HEK293 (cell line): ENCODE data around the gene SPANXN3.

Experiments
- CTCF ChIA-PET: fragments of 350-600 bp; formaldehyde crosslinking; extraction: SDS; loops from one replicate; lab custom pipeline; 2021; ENCODE audit warnings: antibody characterized with exemption; lab: Yijun Ruan, JAX
- POLR2A ChIA-PET: fragments of 300-600 bp; formaldehyde crosslinking; extraction: SDS; loops from one replicate; lab custom pipeline; 2020; ENCODE audit warnings: antibody characterized with exemption, inconsistent platforms; lab: Yijun Ruan, JAX
- H3K27ac ChIP-seq: fragments of 200-500 bp; sonication (Bioruptor generic); 2 replicates; pipeline ENCODE4 v1.5.1; 2014; ENCODE audit warnings: low read depth, low read length, control low read depth, inconsistent platforms; ENCODE audit errors: extremely low read depth
- H3K36me3 ChIP-seq, 2 experiments: fragments of 200-500 bp in 1 of 2; sonication (Bioruptor generic) in 1 of 2; 1 replicate in 1 of 2; 2 replicates in 1 of 2; pipeline ENCODE4 v1.5.1; 2014 to 2017; ENCODE audit warnings: inconsistent platforms in 2 of 2, low read length in 2 of 2; ENCODE audit not compliant: control insufficient read depth in 2 of 2, insufficient read depth in 1 of 2
- H3K4me1 ChIP-seq: fragments of 200-500 bp; sonication (Bioruptor generic); 2 replicates; pipeline ENCODE4 v1.5.1; 2014; ENCODE audit warnings: mild to moderate bottlenecking, low read length, inconsistent platforms; ENCODE audit not compliant: control insufficient read depth, insufficient read depth
- H3K4me3 ChIP-seq: 2 replicates; pipeline ENCODE4 v1.5.1; 2011; ENCODE audit warnings: low read depth, mild to moderate bottlenecking, control low read depth, low read length, moderate library complexity
- H3K9me3 ChIP-seq: fragments of 200-500 bp; sonication (Bioruptor generic); 2 replicates; pipeline ENCODE4 v1.5.1; 2014; ENCODE audit warnings: low read depth, low read length, inconsistent platforms; ENCODE audit not compliant: control insufficient read depth, insufficient read depth
- ATF2 ChIP-seq: fragments of 450-650 bp; formaldehyde crosslinking; IDR thresholded peaks from 2 replicates; pipeline ENCODE4 v1.5.1; 2016; ENCODE audit warnings: missing biosample characterization, missing genetic modification characterization, low read depth
- HOXA7 ChIP-seq: sonication (generic); formaldehyde crosslinking; IDR thresholded peaks from 2 replicates; pipeline ENCODE4 v1.8.1; 2022; ENCODE audit warnings: missing genetic modification reagents, borderline replicate concordance
- MEIS1 ChIP-seq: sonication (generic); formaldehyde crosslinking; IDR thresholded peaks from 2 replicates; pipeline ENCODE4 v1.8.1; 2022; ENCODE audit warnings: missing genetic modification reagents, mild to moderate bottlenecking, borderline replicate concordance
- OVOL3 ChIP-seq: fragments of 450-650 bp; formaldehyde crosslinking; IDR thresholded peaks from 2 replicates; pipeline ENCODE4 v1.5.1; 2016; ENCODE audit warnings: missing biosample characterization, missing genetic modification characterization
- SALL2 ChIP-seq: fragments of 450-650 bp; formaldehyde crosslinking; IDR thresholded peaks from 2 replicates; pipeline ENCODE4 v1.5.0; 2017; ENCODE audit warnings: missing biosample characterization, mild to moderate bottlenecking, missing genetic modification characterization, borderline replicate concordance
- SETDB1 ChIP-seq: IDR thresholded peaks from one replicate; pipeline ENCODE4 v1.6.1; 2017; ENCODE audit warnings: mild to moderate bottlenecking, low read length, moderate library complexity, mixed read lengths; ENCODE audit not compliant: insufficient read length
- WT1 ChIP-seq: fragments of 450-650 bp; formaldehyde crosslinking; IDR thresholded peaks from 2 replicates; pipeline ENCODE4 v1.5.1; 2016; ENCODE audit warnings: missing biosample characterization, missing genetic modification characterization
- ZBTB17 ChIP-seq: fragments of 450-650 bp; formaldehyde crosslinking; IDR thresholded peaks from 2 replicates; pipeline ENCODE4 v1.5.1; 2016; ENCODE audit warnings: missing biosample characterization, missing genetic modification characterization
- ZBTB20 ChIP-seq: fragments of 450-650 bp; formaldehyde crosslinking; IDR thresholded peaks from 2 replicates; pipeline ENCODE4 v1.5.1; 2016; ENCODE audit warnings: missing biosample characterization, missing genetic modification characterization
- ZFP3 ChIP-seq: fragments of 450-650 bp; formaldehyde crosslinking; IDR thresholded peaks from 2 replicates; pipeline ENCODE4 v1.5.1; 2016; ENCODE audit warnings: low read depth, missing biosample characterization, missing genetic modification characterization
- ZNF10 ChIP-seq: fragments of 450-650 bp; formaldehyde crosslinking; IDR thresholded peaks from 2 replicates; pipeline ENCODE4 v1.5.1; 2017; ENCODE audit warnings: missing biosample characterization, missing genetic modification characterization
- ZNF121 ChIP-seq: fragments of 450-650 bp; formaldehyde crosslinking; IDR thresholded peaks from 2 replicates; pipeline ENCODE4 v1.5.1; 2016; ENCODE audit warnings: missing biosample characterization, missing genetic modification characterization
- ZNF155 ChIP-seq: fragments of 450-650 bp; formaldehyde crosslinking; IDR thresholded peaks from 2 replicates; pipeline ENCODE4 v1.5.1; 2016; ENCODE audit warnings: missing biosample characterization, missing genetic modification characterization
- ZNF157 ChIP-seq: fragments of 450-650 bp; formaldehyde crosslinking; IDR thresholded peaks from 2 replicates; pipeline ENCODE4 v1.5.1; 2016; ENCODE audit warnings: missing biosample characterization, missing genetic modification characterization
- ZNF362 ChIP-seq: fragments of 450-650 bp; formaldehyde crosslinking; IDR thresholded peaks from 2 replicates; pipeline ENCODE4 v1.5.1; 2016; ENCODE audit warnings: missing biosample characterization, missing genetic modification characterization
- ZNF48 ChIP-seq: fragments of 450-650 bp; formaldehyde crosslinking; IDR thresholded peaks from 2 replicates; pipeline ENCODE4 v1.5.1; 2016; ENCODE audit warnings: missing biosample characterization, missing genetic modification characterization
- ZNF513 ChIP-seq: fragments of 450-650 bp; IDR thresholded peaks from 2 replicates; pipeline ENCODE4 v1.5.1; 2018; ENCODE audit warnings: missing biosample characterization, missing genetic modification characterization
- ZNF610 ChIP-seq: fragments of 450-650 bp; formaldehyde crosslinking; IDR thresholded peaks from 2 replicates; pipeline ENCODE4 v1.5.1; 2016; ENCODE audit warnings: missing biosample characterization, missing genetic modification characterization, borderline replicate concordance
- ZNF623 ChIP-seq: fragments of 450-650 bp; formaldehyde crosslinking; IDR thresholded peaks from 2 replicates; pipeline ENCODE4 v1.5.1; 2016; ENCODE audit warnings: missing biosample characterization, missing genetic modification characterization
- ZNF660 ChIP-seq: fragments of 450-650 bp; IDR thresholded peaks from 2 replicates; pipeline ENCODE4 v1.5.1; 2018; ENCODE audit warnings: missing biosample characterization, mild to moderate bottlenecking, missing genetic modification characterization
- ZNF776 ChIP-seq: fragments of 450-650 bp; formaldehyde crosslinking; IDR thresholded peaks from 2 replicates; pipeline ENCODE4 v1.5.0; 2017; ENCODE audit warnings: missing biosample characterization, missing genetic modification characterization, borderline replicate concordance
- ZNF791 ChIP-seq: fragments of 450-650 bp; formaldehyde crosslinking; IDR thresholded peaks from 2 replicates; pipeline ENCODE4 v1.5.1; 2016; ENCODE audit warnings: missing biosample characterization, missing genetic modification characterization
- ZSCAN16 ChIP-seq: fragments of 450-650 bp; formaldehyde crosslinking; IDR thresholded peaks from 2 replicates; pipeline ENCODE4 v1.5.1; 2016; ENCODE audit warnings: missing biosample characterization, missing genetic modification characterization

The SPANXN3 gene

GRCh38 chrX:143472347-143472938 lies 44.8 kb downstream of the SPANXN3 start:
- TF ChIP-seq ZNF155 (tag by site-specific recombination) (no peak), SETDB1 (no peak), ZNF623 (tag by site-specific recombination) (no peak), ZBTB20 (tag by site-specific recombination) (no peak), ATF2 (tag by site-specific recombination) (no peak), SALL2 (no peak), MEIS1 (CRISPR knock-in tag) (no peak), ZNF776 (tag by site-specific recombination) (no peak), ZBTB17 (no peak)
- H3K4me3 ChIP-seq = no peak overlapping the region
- POLR2A ChIA-PET = no interaction called here
- H3K4me1 ChIP-seq = no peaks in the 10 kb centered on the region
- H3K9me3 ChIP-seq = no peaks in the 10 kb centered on the region; the same call in 1 of the 2 replicates
- H3K36me3 ChIP-seq = no peaks in the 10 kb centered on the region
- CTCF ChIA-PET = no interaction called here
- H3K27ac ChIP-seq = no peak overlapping the region

- no peak overlapping the region for H3K27ac ChIP-seq
- no peak for TF ChIP-seq ZNF10
- no peak for TF ChIP-seq ZNF610 (tag by site-specific recombination)
- TF ChIP-seq ZBTB17 = no peak
- no peak for TF ChIP-seq ZSCAN16 (tag by site-specific recombination)
- TF ChIP-seq ZNF513 (tag by site-specific recombination) = no peak
- TF ChIP-seq ZNF121 (tag by site-specific recombination) = no peak
- TF ChIP-seq ZFP3 (tag by site-specific recombination) = no peak
- no peak for TF ChIP-seq ZNF660 (tag by site-specific recombination)
- no peak for TF ChIP-seq ZNF48 (tag by site-specific recombination)
- TF ChIP-seq ZNF791 (tag by site-specific recombination) = no peak
- TF ChIP-seq ZNF157 (tag by site-specific recombination) = no peak
- TF ChIP-seq HOXA7 (CRISPR knock-in tag) = no peak
- TF ChIP-seq MEIS1 (CRISPR knock-in tag) = no peak
- TF ChIP-seq WT1 (tag by site-specific recombination) = no peak
- TF ChIP-seq OVOL3 (tag by site-specific recombination) = no peak
- no peak for TF ChIP-seq ZNF362 (tag by site-specific recombination)
- H3K9me3 ChIP-seq = no peaks in the 10 kb centered on the region; the same call in none of the 2 replicates
- no peaks in the 10 kb centered on the region for H3K36me3 ChIP-seq
- CTCF ChIA-PET = interaction anchor here (1.0 kb wide), 1 partner anchor 19 kb away, joined by 3 read pairs; no protein-coding TSS in a partner anchor
- POLR2A ChIA-PET = no interaction called here
- H3K4me3 ChIP-seq = no peak overlapping the region
- no peaks in the 10 kb centered on the region for H3K4me1 ChIP-seq
These were observed 51.1 kb downstream of the SPANXN3 start for GRCh38 chrX:143466130-143466529.
